ENCODE measurements around the gene SIAH1.
"Not testable (repeated sequence)": the region's sequence is repeated elsewhere in the genome, so short reads cannot be mapped to it uniquely, and the experiment has no call there.

Gene SIAH1

DNA sequence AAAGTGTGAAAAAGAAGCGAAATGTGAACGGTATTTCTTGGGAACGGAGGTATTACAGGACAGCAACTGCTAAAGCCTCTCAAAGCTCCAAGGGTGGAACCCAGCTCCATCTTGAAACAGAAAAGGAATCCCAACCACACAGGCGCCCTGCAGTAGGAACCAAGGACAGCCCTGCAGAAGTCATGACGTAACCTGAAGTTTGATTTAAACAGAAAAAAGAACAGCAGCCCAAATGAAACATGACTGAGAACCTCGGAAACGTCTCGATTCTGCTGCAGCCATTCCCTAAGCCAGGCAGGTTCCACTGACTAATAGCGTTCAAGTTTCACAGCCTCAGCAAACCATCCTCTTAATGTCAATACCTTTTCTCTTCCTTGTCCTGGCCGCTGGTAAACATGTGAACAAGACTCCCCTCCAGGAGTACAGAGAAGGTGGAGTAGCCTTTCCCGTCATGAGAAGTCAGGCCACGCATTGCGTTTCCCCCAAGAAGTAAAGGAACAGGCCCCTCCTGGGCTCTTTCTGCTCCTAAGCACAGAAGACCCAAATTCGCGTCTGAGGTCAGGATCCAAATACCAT lies 20.1 kb downstream of the SIAH1 start:
- no peak for DNase-seq

DNA sequence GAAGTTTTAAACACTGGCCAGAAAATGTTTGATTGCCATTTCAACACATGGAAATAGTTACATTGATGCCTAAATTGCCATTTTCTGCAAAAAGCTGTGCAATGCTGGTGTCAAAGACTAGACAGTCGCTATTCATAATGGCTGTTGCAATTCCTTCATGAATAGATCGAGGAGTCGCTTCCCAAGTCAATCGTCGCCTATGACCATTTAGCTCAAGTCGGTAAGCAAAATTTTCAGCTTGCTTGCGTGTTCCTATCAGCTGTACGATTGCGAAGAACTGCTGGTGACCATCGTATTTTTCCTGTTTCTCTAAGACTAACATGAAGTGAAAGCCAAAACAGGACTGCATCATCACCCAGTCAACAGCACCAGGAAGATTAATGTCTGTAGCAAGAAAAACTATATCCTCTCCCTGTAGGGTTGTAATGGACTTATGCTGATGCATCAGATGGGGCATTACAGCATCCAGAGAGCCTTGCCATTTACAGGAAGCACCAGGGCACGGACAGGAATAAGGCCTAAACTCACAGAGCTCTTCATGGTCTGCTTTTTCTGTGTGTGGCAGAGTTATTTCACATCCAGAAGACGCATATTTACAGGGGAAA lies 23.6 kb downstream of the SIAH1 start:
- DNase-seq, result no peak

DNA sequence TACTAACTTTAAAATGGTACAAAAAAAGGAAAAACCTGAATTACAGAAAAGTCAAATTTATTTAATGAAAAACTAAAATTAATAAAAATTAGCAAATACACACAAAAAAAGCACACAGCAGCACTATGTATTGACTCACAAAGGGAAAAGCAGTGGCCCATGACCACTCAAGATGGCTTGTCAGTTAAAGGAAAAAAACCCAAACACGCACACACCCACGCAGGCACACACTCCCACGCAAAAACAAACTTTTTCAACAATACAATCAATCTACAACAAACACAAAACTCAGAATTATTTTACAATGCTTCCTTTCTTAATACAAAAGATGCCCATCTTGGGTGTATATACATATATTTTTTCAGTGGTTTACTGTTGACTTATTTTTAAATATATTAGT lies 24.2 kb downstream of the SIAH1 start:
- no peak for DNase-seq

DNA sequence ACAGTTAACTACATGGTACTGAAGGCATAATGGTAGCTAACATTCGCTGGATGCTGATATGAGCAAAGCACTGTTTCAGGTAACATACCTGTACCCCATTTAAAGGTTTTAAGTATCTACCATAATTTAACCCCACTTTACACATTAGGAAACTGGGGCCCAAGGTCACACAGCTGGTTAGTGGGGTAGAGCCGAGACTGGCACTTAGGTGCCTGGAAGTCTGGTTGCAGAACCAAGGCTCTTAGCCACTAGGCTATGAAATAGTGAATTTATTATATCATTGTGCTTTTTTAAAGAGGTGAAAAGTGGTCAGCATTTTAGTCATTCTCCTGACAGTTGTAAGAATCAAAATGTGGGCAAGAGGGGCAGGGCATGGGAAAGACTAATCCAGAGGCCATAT lies 25.2 kb downstream of the SIAH1 start:
- no peak for DNase-seq

DNA sequence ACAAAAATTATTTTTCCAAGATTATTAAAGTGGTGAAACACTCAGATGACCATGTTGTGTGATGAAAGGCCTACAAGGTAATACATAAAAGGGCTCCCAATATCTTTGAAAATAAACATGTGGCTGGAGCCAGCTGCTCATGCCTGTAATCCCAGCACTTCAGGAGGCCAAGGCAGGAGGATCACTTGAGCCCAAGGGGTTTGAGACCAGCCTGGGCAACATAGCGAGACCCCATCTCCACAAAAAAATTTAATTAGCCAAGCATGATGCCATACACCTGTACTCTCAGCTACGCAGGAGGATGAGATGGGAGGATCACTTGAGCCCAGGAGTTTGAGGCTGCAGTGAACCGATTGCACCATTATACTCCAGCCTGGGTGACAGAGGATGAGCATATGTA lies 26.8 kb downstream of the SIAH1 start:
- DNase-seq, result no peak

DNA sequence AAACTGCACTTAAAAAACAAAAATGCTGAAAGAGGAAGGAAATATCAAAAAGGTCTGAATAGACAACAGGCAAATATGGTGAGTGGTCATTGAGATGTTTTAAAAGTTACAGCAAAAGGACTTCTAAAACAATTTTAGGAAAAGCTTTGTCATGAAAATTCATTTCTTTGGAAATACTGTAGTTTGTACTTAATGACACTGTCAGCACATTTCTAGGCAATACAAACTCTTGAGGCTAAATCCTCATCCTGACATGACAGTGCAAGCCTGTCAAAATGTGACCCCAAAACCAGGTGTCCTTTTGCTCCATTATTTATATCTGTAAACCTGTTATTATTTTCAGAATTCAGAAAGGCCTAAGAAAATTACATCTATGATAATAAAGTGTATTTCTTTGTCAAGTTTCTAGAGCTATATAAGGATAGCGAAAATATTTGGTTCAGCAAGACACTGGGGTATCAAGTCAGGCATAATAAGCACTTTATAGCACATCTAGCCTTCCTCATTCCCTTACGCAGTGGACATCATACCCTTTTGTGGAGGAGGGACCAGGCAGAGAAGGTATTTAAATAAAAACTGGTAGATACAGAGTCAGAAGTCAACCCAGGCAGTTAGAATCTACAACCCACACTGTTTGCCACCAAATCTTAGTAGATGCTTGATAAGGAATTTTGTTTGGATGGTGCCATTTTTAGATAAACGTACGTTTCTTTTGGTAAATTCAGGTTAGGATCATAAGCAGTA lies 28.4 kb downstream of the SIAH1 start:
- DNase-seq, result no peak

DNA sequence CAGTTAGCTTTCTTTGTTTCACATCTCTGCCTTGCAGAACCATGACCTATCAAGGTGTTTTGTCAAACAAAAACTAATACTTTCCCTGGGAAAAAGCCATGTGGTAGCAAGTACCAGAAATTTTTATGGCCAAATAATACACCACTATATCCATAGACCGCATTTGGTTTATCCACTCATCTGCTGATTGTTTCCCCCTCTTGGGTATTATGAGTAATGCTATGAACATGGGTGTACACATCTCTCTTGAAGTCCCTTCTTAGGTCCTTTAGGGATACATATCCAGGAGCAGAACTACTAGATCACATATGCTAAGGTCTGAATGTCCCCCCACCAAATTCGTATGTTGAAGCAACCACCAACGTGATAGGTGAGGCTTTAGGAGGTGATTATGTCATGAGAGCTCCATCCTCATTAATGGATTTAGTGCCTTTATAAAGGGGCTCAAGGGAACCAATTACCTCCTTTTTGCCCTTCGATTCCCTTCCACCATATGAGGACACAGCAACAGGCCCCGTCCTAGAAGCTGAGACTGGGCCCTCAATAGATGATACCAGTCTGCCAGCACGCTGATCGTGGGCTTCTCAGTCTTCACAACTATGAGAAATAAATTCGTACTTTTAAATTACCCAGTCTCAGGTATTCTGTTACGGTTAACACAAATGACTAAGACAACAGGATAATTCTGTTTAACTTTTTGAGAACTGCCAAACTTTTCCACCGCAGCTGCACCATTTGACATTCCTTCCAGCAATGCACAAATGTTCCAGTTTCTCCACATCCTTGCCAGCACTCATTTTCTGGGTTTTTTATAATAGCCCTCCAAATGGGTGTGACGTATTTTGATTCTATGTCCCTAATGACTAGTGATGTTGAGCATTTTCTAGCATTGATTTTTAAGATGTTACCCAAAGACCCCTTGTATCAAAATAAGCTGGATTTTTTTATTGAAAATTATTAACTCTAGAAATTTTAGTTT lies 30.0 kb downstream of the SIAH1 start:
- DNase-seq, result no peak

DNA sequence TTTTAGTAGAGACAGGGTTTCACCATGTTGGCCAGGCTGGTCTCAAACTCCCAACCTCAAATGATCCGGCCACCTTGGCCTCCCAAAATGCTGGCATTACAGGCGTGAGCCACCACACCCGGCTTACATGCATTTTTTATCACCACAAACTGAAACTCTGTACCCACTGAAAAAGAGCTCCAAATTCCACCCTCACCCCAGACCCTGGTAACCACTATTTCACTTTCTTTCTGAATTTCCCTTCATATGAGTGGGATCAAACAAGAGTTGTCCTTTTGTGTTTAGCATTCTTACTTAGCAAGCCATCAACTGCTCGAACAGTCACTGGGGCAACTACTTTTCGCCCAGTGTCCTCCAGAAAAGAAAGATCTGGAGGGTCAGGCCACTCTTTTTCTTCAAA lies 30.8 kb downstream of the SIAH1 start:
- not testable (repeated sequence) for DNase-seq

DNA sequence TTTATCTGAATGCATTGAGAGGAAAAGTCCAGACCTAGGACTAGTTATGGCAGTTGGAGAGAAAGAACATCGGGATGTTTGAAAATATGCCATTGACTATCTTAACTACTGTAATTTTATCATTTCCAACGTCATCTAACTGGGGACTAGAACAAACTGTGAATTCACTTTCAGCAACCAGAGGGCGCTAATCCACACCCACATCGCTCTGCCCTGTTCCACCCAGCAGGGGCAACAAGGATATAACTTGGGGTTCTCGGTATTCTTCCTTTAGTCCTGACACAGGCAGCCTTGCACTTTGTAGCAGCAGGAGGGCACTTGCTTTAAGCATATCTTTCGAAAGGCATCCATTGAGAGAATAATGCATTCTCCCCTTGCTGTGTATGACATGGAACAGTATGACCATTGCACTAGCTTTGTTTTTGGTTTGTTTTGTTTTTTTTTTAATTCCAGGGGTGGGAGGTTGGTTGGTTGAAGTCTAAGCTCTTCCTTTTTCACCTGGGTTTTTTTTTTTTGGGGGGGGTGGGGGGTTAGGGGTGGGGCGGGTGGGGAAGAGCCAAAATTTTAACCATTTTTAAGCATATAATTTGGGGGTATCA lies 31.5 kb downstream of the SIAH1 start:
- peak in 1 of 2 experiments; percentile 32 for DNase-seq

DNA sequence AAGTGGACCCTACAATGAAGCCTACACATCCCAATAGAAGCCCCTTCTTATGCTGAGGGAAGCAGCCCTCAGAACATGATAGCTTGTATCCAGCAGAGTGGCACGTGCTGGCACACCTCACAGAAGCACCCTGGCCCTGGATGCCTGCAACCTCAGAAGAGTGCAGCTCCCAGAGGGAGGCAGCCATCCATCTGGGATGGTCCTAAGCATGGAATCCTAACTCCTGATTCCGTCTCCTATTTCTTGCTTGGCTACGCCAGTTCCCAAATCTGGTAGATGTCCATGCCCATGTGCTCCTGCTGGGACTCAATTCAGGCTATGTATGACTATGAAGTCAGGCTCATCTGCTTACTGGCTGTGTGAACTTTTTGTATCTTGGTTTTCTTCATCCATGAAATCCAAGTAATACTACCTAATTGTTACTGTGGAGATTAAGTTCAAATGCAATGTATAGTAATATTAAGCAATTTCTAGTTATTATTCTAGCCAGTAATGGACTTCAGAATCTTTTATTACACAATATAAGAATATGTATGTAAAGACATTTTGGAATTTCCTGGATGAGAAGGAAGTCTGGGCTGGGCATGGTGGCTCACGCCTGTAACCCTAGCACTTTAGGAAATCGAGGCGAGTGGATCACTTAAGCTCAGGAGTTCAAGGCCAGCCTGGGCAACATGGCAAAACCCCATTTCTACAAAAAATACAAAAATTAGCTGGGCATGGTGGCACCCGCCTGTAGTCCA lies 32.4 kb downstream of the SIAH1 start:
- DNase-seq, result no peak

DNA sequence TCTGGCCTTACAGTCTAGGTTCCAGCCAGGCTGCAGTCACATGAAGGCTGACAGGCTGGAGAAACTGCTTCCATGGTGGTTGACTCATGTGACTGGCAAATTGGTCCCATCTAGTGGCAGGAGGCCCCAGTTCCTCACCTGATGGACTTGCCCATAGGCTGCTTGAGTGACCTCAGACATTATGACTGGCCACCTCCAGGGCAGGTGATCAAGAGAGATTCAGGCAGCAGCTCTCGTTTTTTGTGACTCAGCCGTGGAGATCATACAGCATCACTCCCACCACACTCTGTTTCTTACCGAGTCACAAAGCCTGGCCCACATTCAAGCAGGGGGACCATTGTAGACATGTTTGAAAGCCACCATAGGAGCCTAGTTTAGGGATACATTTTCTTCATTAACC lies 34.5 kb downstream of the SIAH1 start:
- no peak for DNase-seq

DNA sequence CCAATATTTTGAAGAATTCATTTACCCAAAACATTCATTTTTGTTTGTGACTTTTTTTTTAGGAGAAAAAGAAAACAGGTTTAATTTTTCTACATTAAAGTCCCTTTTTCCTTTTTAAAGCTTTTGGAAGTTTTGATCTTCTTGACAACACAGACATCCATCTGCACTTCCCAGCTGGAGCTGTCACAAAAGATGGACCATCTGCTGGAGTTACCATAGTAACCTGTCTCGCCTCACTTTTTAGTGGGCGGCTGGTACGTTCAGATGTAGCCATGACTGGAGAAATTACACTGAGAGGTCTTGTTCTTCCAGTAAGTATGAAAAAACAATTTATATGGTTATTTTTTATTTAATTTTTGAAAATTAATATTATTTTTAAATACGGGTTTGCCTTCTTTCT lies 37.2 kb downstream of the SIAH1 start:
- DNase-seq, result peak in 1 of 2 experiments; percentile 52

DNA sequence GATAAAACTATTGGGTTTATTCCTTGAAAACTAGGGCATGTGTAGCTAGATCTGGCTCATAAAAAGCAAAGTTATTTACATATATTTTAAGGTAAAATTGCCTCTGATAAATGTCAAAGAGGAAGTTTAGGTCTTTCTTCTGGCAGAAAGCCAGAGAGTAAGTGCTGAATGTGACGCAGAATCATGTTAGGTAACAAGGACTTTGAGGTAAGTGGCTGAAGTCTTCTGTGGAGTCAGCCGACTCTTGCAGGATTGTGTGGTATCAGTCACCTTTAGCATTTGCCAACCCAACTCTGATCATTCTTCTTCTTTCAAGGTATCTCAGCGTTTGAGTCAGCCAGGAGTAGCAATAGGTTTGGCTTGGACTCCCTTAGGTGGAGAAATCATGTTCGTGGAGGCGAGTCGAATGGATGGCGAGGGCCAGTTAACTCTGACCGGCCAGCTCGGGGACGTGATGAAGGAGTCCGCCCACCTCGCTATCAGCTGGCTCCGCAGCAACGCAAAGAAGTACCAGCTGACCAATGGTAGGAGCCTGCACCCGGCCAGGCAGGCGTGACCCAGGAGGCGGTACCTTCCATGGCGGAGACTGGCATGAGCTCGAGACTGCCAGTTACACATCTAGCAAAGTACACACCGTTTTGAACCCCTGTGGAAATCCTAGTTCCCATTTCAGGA lies 37.9 kb downstream of the SIAH1 start:
- no peak for DNase-seq

DNA sequence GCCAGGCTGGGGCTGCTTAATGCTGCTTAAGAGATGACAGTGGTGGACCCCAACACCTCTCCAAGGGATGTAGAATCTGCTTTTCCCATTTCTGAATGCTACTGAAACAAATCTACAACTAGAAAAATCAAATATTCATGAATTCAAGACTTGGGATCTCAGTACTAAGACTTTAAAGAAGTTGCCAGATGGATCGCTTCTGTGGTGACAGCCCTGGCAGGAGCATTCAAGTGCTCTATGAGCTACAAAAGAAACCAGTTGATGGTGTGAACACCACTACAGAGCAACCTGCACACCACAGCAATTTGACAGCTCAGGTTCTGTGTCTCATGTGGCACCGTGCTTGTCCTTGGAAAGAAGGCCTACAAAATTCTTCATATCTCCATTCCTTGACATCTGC lies 42.6 kb downstream of the SIAH1 start:
- no peak for DNase-seq

DNA sequence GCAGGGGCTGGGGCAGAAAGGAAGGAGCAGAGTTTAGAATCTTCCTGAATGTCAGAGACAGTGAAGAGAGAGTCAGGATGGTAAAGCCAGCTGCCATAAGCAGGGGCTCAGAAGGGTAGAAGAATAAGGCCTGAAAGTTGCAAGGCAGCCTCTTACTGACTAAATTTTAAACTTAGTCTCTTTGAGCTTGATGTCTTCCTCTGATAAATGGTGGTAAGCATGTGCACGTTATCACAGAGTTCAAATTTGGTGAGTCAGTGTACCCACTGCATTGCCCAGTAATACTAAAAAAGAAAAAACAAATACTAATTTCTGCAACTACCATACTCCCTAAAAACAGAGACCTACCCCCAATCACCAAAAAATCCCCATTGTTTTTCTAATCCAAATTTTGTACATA lies 45.2 kb downstream of the SIAH1 start:
- DNase-seq, result no peak

DNA sequence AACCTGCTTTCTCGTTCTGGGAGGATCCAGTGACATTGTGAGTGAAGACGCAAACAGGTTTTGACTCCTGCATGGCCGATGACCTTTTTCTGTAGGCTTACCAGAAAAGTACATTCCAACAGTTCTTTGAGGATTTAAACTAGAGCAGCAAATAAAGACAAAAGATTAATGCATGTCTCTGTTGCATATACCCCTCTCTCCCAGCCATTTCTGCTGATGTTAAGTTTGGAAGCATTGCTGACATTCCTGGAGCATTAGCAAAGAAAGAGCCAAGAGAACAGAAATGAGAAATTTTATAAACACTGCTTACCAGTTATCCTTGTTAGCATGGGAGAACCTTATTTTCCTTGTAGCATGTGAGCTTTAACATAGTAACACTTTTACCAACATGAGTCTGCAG lies 49.3 kb downstream of the SIAH1 start:
- DNase-seq, result no peak

DNA sequence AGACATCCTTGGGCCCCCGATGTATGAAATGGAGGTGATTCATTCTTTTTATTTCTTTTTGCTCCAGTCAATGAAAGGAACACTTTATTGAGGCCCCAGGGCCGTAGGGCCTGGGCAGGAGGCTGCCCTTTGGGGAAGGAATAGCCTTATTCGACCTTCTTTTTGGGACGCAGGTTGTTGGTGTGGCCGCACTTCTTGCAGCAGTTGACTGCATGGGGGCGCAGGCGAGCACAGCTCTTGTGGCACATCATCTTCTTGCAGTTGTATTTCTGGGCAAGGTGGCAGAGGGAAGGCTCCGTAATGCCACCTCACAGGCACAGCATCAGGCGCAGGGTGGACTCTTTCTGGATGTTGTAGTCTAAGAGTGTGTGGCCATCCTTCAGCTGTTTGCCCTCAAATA lies 50.9 kb downstream of the SIAH1 start:
- DNase-seq, result no peak

DNA sequence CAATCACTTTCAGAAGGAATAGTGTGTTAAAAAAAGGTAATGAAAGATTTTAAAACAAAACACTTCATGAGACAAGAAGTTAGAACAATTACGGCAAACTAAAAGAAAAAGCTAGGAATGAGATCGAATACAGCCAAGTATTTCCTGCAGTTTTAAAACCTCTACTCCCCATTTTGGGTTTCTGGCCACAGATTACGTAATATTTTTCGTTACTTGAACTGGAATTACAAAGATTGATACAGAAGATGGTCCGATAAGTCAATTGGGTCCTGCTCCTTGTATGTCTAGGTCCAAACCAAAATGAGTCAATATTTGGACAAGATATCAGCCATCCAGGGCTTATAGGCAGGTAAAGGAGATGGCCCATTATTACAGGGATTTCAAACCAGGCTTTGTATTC lies 52.2 kb downstream of the SIAH1 start:
- DNase-seq, result no peak

DNA sequence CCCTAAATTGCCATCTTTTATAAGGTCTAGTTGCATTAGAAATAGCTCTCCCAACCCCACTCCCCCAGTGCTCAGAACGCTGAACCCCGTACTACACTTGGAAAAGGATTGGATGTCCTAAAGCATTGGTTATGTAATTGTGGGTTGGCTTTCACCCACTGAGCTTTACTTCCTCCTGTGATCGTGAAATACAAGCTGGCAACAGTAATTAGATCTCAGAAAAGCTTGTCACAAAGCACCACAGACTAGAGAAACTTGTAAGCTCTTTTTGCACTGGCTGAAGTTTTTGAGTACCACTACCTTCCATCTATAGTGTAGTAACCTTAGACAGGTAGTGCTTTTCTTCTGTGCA lies 54.4 kb downstream of the SIAH1 start:
- DNase-seq, result no peak

DNA sequence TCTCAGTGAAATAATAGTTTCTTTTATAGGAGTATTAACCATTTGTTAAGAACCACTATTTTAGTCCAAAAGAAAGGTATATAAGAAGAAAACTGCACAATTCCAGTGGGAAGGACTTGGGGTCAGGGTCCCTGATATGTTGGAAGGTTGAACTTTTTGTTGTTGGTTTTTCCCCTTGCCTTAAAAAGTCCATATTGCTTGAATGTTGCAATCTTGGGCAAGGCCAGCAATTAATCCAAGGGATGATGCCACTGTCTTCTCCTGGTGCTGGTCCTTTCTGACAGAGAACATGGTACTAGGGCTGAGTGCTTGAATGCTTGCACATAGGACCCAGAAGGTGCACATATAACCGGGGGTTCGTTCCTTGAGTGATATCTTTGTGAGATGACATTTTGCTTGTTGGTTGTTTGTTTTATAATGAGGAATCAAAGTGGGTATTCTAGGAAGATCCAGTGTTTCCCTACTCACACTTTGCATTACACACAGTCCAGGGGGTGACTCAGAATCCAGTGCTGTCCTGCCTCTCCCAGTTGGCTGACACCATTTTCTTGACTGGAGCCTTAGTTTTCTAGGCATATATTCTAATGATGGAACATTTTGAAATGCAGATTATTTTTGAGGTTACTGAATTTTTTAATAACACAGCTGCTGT lies 54.9 kb downstream of the SIAH1 start:
- no peak for DNase-seq

DNA sequence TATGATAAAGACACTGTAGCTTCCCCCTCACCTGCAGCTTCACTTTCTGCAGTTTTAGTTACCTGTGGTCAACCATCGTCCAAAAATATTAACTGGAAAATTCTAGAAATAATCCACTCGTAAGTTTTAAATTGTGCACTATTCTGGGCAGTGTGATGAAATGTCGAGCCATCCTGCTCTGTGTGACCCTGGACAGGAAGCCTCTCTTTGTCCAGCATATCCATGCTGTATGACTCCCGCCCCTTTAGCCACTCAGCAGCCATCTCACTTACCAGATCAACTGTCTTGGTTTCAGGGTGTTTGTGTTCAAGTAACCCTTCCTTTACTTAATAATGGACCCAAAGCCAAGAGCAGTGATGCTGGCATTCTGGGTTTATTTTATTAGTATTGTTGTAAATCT lies 56.1 kb downstream of the SIAH1 start:
- no peak for DNase-seq

Data from NCI-H446 (cell line).